Motor neuron (in vitro differentiated cells): ENCODE results near the gene SLC17A2. TPM values are rescaled to one million over a fixed set of nuclear protein-coding genes. Genes with fewer than 3 reads are reported as not detected.
A peak's percentile ranks its signal among the peaks of the same experiment; 100 is the strongest.
"Not testable (repeated sequence)": the region's sequence is repeated elsewhere in the genome, so short reads cannot be mapped to it uniquely, and the experiment has no call there.

Source experiments
- ATAC-seq, 8 experiments: fragments of 200-7000 bp; cut with Tn5 transposase; replicated peaks in 6 of 8; 2 replicates each; pipeline ENCODE4 v1.8.0; 2021; ENCODE audit warnings: mild to moderate bottlenecking in 8 of 8, moderate library complexity in 8 of 8
- H3K27ac ChIP-seq, 2 donors: fragments of 250-450 bp; sonication (Bioruptor Pico); 2 replicates each; pipeline ENCODE4 v1.9.0; 2021; ENCODE audit warnings: antibody characterized with exemption in 2 of 2, mild to moderate bottlenecking in 2 of 2, moderate library complexity in 1 of 2
- H3K4me1 ChIP-seq, 2 donors: fragments of 250-450 bp; sonication (Bioruptor Pico); replicated peaks in 1 of 2; 2 replicates each; pipeline ENCODE4 v1.6.1; 2021; ENCODE audit warnings: antibody characterized with exemption in 2 of 2, mild to moderate bottlenecking in 2 of 2, moderate library complexity in 1 of 2
- H3K4me3 ChIP-seq, 5 donors: fragments of 250-450 bp; sonication (Bioruptor Pico); 2 replicates each; pipeline ENCODE4 v1.9.0; 2021; ENCODE audit warnings: antibody characterized with exemption in 5 of 5, mild to moderate bottlenecking in 5 of 5, moderate library complexity in 4 of 5
- WGBS, 10 experiments: fragments of 450-650 bp; shearing (Covaris generic); methylation state at CpG; one replicate each; pipeline ENCODE4 v1.0.0; 2022; 5-methylcytosine and 5-hydroxymethylcytosine counted together
- in situ Hi-C, 9 experiments: fragments of 400-800 bp; cut with MboI; loops; one replicate each; pipeline ENCODE4 v1.15.0; 2021; ENCODE audit warnings: low sequenced_read_pairs in 9 of 9, low pct_unique_long_range_greater_than_20kb in 2 of 9; ENCODE audit not compliant: unreplicated experiment in 9 of 9
- total RNA-seq, 8 experiments: library from RNA; unstranded; fragments of 300-600 nt; gene quantifications; 2 replicates each; pipeline versions ENCODE4 v1.2.3 to v1.2.4, GENCODE V29; 2022

Gene SLC17A2
- total RNA-seq, 8 experiments from 2014 or later, result 0.14 to 0.31 TPM; not detected in 6

- peaks cover 0 to 4% of the 10 kb centered on the region in 2 donors for H3K4me1 ChIP-seq
- no peak overlapping the region for H3K27ac ChIP-seq
- no peak overlapping the region for H3K4me3 ChIP-seq
- in situ Hi-C loops, result no loop called here
- WGBS, 10 experiments, result 0 to 100% (median 80%) methylated on average over 1 to 3 of the region's 3 CpGs; no CpG with 5 or more reads in 1 of the 10 experiments
- ATAC-seq, result peak in 1 of 8 experiments; percentile 0
These were observed 31.2 kb upstream of the SLC17A2 start for GRCh38 chr6:25961619-25962148.

DNA sequence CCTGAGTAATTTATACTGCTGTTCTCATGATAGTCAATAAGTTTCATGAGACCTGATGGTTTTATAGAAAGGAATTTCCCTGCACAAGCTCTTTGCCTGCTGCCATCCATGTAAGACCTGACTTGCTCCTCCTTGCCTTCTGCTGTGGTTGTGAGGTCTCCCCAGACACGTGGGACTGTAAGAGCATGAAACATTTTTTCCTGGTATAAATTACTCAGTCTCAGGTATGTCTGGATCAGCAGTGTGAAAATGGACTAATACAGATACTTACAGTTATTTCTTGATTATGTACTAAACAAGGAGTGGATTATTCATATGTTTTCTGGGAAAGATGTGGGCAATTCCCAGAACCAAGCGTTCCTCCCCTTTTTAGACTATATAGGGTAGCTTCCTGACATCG, 30.2 kb upstream of the SLC17A2 start:
- no peak for ATAC-seq
- H3K4me1 ChIP-seq, result peaks cover 0 to 4% of the 10 kb centered on the region in 2 donors
- WGBS, 10 experiments, result 70 to 100% (median 85%) methylated on average over 1 to 3 of the region's 3 CpGs; no CpG with 5 or more reads in 4 of the 10 experiments
- H3K27ac ChIP-seq, result no peak overlapping the region
- in situ Hi-C loops, result no loop called here
- H3K4me3 ChIP-seq, result no peak overlapping the region

DNA sequence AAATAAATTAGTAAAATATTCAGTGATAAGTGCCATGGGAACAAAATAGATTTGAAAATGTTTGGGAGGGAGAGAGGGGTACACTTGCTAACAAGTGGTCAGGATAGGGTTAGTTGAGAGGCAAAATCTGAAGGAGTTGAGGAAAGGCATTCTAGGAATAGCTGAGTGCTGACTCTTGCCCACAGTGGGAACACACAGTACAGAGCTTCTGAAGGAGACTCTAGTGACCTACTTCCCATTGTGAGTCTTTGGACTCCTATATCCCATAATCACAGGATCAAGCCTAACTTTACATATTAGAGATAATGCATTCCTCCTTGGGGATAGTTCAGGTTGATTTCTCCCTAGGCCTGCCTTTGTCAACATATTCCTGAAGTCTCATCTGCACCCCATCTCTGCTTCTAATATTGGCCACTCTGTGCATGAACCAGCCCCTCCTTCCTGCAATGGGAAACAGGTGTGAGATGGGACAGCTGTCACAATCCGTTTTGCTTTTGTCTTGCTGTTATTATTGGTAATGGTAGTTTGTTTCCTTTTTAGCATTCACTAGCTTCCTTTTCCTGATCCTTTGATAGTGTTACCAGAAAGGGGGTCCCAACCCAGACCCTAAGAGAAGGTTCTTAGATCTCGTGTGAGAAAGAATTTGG, 29.5 kb upstream of the SLC17A2 start:
- ATAC-seq, result no peak
- 0 to 83% (median 69%) methylated on average over 1 to 2 of the region's 2 CpGs; no CpG with 5 or more reads in 3 of the 10 experiments for WGBS, 10 experiments
- in situ Hi-C loops, result no loop called here
- H3K4me1 ChIP-seq, result peaks cover 0 to 4% of the 10 kb centered on the region in 2 donors
- no peak overlapping the region for H3K27ac ChIP-seq
- H3K4me3 ChIP-seq, result no peak overlapping the region

DNA sequence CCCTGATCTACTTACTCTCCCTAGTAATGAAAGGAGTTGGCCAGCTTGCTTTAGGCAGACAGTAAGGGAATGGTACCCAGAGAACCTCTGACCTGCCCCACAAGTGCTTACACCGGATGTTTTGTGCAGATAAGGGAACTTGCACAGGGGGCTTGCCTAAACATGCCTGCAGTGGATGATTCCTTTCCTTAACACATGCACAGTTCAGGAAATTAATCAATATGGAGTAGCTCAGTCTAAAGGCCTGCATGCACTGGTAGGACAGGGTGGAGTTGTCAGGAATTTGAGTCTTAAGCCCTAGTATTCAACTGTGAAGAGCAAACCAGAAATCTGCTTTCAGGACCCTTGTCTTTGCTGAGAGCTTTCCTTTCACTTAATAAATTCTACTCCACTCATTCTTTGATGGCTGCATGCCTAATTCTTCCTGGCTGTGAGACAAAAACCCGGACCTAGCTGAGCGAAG, 28.2 kb upstream of the SLC17A2 start:
- WGBS, 10 experiments, result 36 to 100% (median 84%) methylated on average over 1 to 3 of the region's 3 CpGs; no CpG with 5 or more reads in 3 of the 10 experiments
- no peak overlapping the region for H3K4me3 ChIP-seq
- peak in 2 of 8 experiments; percentile 3 for ATAC-seq
- peaks cover 0 to 4% of the 10 kb centered on the region in 2 donors for H3K4me1 ChIP-seq
- no peak overlapping the region for H3K27ac ChIP-seq
- in situ Hi-C loops, result no loop called here

GRCh38 chr6:25956226-25956625, 25.7 kb upstream of the SLC17A2 start:
- in situ Hi-C loops, result no loop called here
- H3K4me1 ChIP-seq, result no peaks in the 10 kb centered on the region
- no peak overlapping the region for H3K4me3 ChIP-seq
- 0 to 82% (median 80%) methylated on average over 1 to 3 of the region's 3 CpGs; no CpG with 5 or more reads in 4 of the 10 experiments for WGBS, 10 experiments
- H3K27ac ChIP-seq, result no peak overlapping the region
- ATAC-seq, result no peak

- H3K4me1 ChIP-seq, result no peaks in the 10 kb centered on the region
- ATAC-seq, result no peak
- H3K4me3 ChIP-seq, result no peak overlapping the region
- in situ Hi-C loops, result no loop called here
- WGBS, 10 experiments, result 60% methylated on average over 1 of the region's 1 CpG; no CpG with 5 or more reads in 9 of the 10 experiments
- no peak overlapping the region for H3K27ac ChIP-seq
These were observed 24.3 kb upstream of the SLC17A2 start for GRCh38 chr6:25954756-25955155.

DNA sequence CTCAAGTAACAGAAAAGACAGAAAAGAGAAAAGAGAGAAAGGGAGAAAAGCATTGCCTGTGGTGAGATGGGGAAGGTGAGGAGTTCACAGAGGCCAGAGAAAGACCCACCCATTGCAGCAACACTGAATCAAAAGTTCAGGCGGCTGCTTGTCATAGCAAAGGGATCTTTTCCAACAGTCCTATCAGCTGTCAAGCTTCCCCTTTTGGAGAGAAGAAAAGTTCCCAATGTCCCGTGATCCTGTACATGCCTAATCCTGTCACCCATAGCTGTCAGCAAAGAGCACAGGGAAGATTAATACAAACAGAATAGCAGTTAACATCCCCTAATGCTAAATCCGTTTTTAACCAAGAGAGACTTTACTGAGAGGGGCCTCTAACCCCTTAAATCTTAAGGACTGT, 23.2 kb upstream of the SLC17A2 start:
- in situ Hi-C loops, result no loop called here
- WGBS, 10 experiments, result 47 to 100% (median 76%) methylated on average over 1 to 3 of the region's 3 CpGs; no CpG with 5 or more reads in 6 of the 10 experiments
- Histone ChIP-seq H3K4me1 (no peaks in the 10 kb centered on the region), H3K27ac (no peak overlapping the region), H3K4me3 (no peak overlapping the region)
- peak in 1 of 8 experiments; percentile 16 for ATAC-seq

DNA sequence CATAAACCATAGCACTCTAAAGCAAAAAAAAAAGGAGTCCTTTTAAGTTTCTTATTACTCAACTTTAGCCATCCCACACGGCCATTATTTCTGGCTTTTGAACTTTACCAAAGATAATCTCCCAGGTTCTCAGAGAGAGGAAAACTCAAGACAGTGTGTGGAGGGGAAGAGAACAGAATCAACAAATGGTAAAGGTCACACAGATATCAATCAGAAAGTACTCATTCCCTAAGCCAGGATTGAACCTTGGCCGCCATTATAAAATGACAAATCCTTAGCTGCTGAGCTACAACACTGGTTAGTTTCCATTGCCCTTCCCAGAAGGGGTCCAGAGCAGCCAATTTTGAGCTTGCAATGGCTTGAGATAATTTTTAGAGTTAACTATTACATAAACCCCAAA, 22.0 kb upstream of the SLC17A2 start:
- no peak for ATAC-seq
- H3K4me1 ChIP-seq, result no peaks in the 10 kb centered on the region
- H3K4me3 ChIP-seq, result no peak overlapping the region

DNA sequence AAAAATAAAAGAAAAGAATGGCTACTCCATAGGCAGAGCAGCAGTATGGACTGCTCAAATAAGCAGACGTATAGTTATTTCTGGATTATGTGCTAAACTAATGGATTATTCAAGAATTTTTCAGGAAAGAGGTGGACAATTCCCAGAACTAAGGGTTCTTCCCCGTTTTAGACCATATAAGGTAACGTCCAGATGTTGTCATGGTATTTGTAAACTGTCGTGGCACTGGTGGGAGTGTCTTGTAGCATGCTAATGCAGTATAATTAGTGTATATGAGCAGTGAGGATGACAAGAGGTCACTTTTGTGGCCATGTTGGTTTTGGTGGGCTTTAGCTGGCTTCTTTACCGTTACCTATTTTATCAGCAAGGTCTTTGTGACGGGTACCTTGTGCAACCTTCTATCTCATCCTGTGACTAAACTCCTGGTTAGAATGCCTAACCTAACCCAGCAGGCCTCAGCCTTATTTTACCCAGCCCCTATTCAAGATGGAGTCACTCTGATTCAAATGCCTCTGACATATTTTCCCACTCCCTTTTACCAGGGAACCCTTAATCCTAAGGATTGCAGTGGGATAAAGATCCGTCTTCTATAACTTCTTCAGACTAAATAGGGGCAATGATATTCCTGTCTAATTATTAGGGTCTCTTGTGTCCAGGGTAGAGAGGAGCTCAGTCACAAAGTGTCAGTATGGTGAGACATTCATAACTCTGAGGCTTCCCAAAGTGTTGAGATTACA, 21.0 kb upstream of the SLC17A2 start:
- in situ Hi-C loops, result no loop called here
- ATAC-seq, result peak in 3 of 8 experiments; percentile 69 to 89 (median 69)
- no peak overlapping the region for H3K27ac ChIP-seq
- no peaks in the 10 kb centered on the region for H3K4me1 ChIP-seq
- no peak overlapping the region for H3K4me3 ChIP-seq
- WGBS, 10 experiments, result 41 to 100% (median 83%) methylated on average over 1 to 7 of the region's 7 CpGs

More for the DNA sequence above, 22.0 kb upstream of the SLC17A2 start:
- in situ Hi-C loops, result no loop called here
- 53 to 100% (median 80%) methylated on average over 1 to 2 of the region's 2 CpGs; no CpG with 5 or more reads in 1 of the 10 experiments for WGBS, 10 experiments
- no peak overlapping the region for H3K27ac ChIP-seq

- Histone ChIP-seq H3K4me3 (no peak overlapping the region), H3K27ac (no peak overlapping the region), H3K4me1 (no peaks in the 10 kb centered on the region)
- no peak for ATAC-seq
- in situ Hi-C loops, result no loop called here
- WGBS, 10 experiments, result 6 to 94% (median 83%) methylated on average over 1 to 4 of the region's 4 CpGs; no CpG with 5 or more reads in 1 of the 10 experiments
These were observed 19.8 kb upstream of the SLC17A2 start for GRCh38 chr6:25950297-25950696.

- no peak for ATAC-seq
- 18 to 100% (median 60%) methylated on average over 1 of the region's 1 CpG; no CpG with 5 or more reads in 1 of the 10 experiments for WGBS, 10 experiments
- no peak overlapping the region for H3K4me3 ChIP-seq
- H3K4me1 ChIP-seq, result no peaks in the 10 kb centered on the region
- H3K27ac ChIP-seq, result no peak overlapping the region
- in situ Hi-C loops, result loop anchor here in 2 of 9 experiments (25.0 kb wide), 3 partner anchors 337 to 712 kb away; no protein-coding TSS in a partner anchor
These were observed 19.2 kb upstream of the SLC17A2 start for GRCh38 chr6:25949695-25950094.

DNA sequence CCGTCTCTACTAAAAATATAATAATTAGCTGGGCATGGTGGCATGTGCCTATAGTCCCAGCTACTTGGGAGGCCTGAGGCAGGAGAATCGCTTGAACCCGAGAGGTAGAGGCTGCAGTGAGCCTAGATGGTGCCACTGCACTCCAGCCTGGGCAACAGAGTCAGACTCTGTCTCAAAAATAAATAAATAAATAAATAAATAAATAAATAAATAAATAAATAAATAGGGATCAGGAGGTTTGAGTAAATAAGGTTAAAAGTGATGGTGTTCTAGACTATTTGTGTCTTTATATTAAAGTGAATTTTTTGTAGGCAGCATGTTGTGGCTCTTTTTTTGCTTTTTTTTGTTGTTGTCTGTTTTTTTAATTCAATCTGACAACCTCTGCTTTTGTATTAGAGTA, 17.0 kb upstream of the SLC17A2 start:
- H3K27ac ChIP-seq, H3K4me3 ChIP-seq, H3K4me1 ChIP-seq, ATAC-seq: not testable (repeated sequence)
- in situ Hi-C loops, result loop anchor here in 2 of 9 experiments (25.0 kb wide), 3 partner anchors 335 to 710 kb away; no protein-coding TSS in a partner anchor
- WGBS, 10 experiments, result 80 to 100% (median 98%) methylated on average over 1 to 3 of the region's 3 CpGs; no CpG with 5 or more reads in 2 of the 10 experiments

GRCh38 chr6:25946631-25947030, 16.1 kb upstream of the SLC17A2 start:
- Histone ChIP-seq H3K27ac (no peak overlapping the region), H3K4me1 (no peaks in the 10 kb centered on the region), H3K4me3 (no peak overlapping the region)
- no peak for ATAC-seq
- 57 to 100% (median 92%) methylated on average over 1 to 2 of the region's 2 CpGs; no CpG with 5 or more reads in 1 of the 10 experiments for WGBS, 10 experiments
- in situ Hi-C loops, result loop anchor here in 2 of 9 experiments (25.0 kb wide), 3 partner anchors 334 to 709 kb away; no protein-coding TSS in a partner anchor
